ENCODE data around the gene ZNF213. TPM values are rescaled to one million over a fixed set of nuclear protein-coding genes. Genes with fewer than 3 reads are reported as not detected.
A peak's percentile ranks its signal among the peaks of the same experiment; 100 is the strongest.

The ZNF213 gene
- total and polyA plus RNA-seq, 2 experiments from 2014 or later, result 2.9 to 10.4 TPM

GRCh38 chr16:3175157-3176093, 40.6 kb downstream of the ZNF213 start:
- DNase-seq (ENCODE audit: low spot score) (peak; percentile 80), ATAC-seq (peak; percentile 14)
- no peak for TF ChIP-seq JUNB (IDR thresholded peaks at IDR 0.05; ENCODE audit: unreplicated experiment)
- TF ChIP-seq ETS1 (IDR thresholded peaks at IDR 0.05), result peak; percentile 18; the same call in 1 of the 2 replicates
- peak; percentile 26; the same call in 1 of the 2 replicates for TF ChIP-seq ZNF462 (CRISPR knock-in tag; IDR thresholded peaks at IDR 0.05)
- no peak for TF ChIP-seq STAT1 (IDR thresholded peaks at IDR 0.05; ENCODE audit: unreplicated experiment)
- no peak for TF ChIP-seq NANOG (IDR thresholded peaks at IDR 0.05; ENCODE audit: borderline replicate concordance)
- TF ChIP-seq EZH2 (IDR thresholded peaks at IDR 0.05; ENCODE audit: low read depth, unreplicated experiment), result no peak
- no peak overlapping the region for H3K27ac ChIP-seq (ENCODE audit: low read depth)
- Mint-ChIP-seq H3K4me3 (peak overlapping the region; percentile 71), H3K4me1 (peaks cover 19% of the 10 kb centered on the region), H3K27ac (no peak overlapping the region; the same call in 1 of the 2 replicates), H3K36me3 (ENCODE audit: low read depth) (peaks cover 3% of the 10 kb centered on the region; the same call in 2 of the 3 replicates), H3K27me3 (ENCODE audit: insufficient read depth, low read depth, poor library complexity) (peaks cover 51% of the 10 kb centered on the region), H3K9me3 (peaks cover 12% of the 10 kb centered on the region; the same call in 2 of the 3 replicates)
- H2AFZ ChIP-seq, result peak overlapping the region; percentile 94
- no peaks in the 10 kb centered on the region for H3K79me2 ChIP-seq (replicated peaks; ENCODE audit: insufficient read depth)
- H3K4me1 ChIP-seq (ENCODE audit: insufficient read depth), result peaks cover 3% of the 10 kb centered on the region; the same call in 1 of the 2 replicates
- H4K20me1 ChIP-seq (replicated peaks; ENCODE audit: insufficient read depth), result no peaks in the 10 kb centered on the region; the same call in 1 of the 2 replicates
- peaks cover 12% of the 10 kb centered on the region; the same call in 1 of the 2 replicates for H3K27me3 ChIP-seq (ENCODE audit: insufficient read depth)
- H3F3A ChIP-seq (replicated peaks; ENCODE audit: low read depth), result peaks cover 47% of the 10 kb centered on the region
- H3K36me3 ChIP-seq (ENCODE audit: insufficient read depth), result no peaks in the 10 kb centered on the region
- peak overlapping the region; percentile 84 for H3K4me2 ChIP-seq
- no peaks in the 10 kb centered on the region for H3K9me2 ChIP-seq (ENCODE audit: insufficient read depth)
- peak overlapping the region; percentile 85 for H3K4me3 ChIP-seq
